Measurements from ENCODE around the gene VAV1. TPM values are rescaled to one million over a fixed set of nuclear protein-coding genes. Genes with fewer than 3 reads are reported as not detected.

VAV1 gene
- total RNA-seq, 1 experiment from 2014 or later: 0.83 TPM

GRCh38 chr19:6735181-6735911 lies 37.2 kb upstream of the VAV1 start (continued):
- TF ChIP-seq E2F1 (CRISPR knock-in tag; IDR thresholded peaks at IDR 0.05): no peak
- TF ChIP-seq MYBL2 (CRISPR knock-in tag; IDR thresholded peaks at IDR 0.05): no peak
- TF ChIP-seq, protein P1, sequence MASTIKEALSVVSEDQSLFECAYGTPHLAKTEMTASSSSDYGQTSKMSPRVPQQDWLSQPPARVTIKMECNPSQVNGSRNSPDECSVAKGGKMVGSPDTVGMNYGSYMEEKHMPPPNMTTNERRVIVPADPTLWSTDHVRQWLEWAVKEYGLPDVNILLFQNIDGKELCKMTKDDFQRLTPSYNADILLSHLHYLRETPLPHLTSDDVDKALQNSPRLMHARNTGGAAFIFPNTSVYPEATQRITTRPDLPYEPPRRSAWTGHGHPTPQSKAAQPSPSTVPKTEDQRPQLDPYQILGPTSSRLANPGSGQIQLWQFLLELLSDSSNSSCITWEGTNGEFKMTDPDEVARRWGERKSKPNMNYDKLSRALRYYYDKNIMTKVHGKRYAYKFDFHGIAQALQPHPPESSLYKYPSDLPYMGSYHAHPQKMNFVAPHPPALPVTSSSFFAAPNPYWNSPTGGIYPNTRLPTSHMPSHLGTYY (CRISPR knock-in tag; IDR thresholded peaks at IDR 0.05): no peak
- TF ChIP-seq, protein P2, sequence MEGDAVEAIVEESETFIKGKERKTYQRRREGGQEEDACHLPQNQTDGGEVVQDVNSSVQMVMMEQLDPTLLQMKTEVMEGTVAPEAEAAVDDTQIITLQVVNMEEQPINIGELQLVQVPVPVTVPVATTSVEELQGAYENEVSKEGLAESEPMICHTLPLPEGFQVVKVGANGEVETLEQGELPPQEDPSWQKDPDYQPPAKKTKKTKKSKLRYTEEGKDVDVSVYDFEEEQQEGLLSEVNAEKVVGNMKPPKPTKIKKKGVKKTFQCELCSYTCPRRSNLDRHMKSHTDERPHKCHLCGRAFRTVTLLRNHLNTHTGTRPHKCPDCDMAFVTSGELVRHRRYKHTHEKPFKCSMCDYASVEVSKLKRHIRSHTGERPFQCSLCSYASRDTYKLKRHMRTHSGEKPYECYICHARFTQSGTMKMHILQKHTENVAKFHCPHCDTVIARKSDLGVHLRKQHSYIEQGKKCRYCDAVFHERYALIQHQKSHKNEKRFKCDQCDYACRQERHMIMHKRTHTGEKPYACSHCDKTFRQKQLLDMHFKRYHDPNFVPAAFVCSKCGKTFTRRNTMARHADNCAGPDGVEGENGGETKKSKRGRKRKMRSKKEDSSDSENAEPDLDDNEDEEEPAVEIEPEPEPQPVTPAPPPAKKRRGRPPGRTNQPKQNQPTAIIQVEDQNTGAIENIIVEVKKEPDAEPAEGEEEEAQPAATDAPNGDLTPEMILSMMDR (IDR thresholded peaks at IDR 0.05): no peak
- TF ChIP-seq HMGXB4 (CRISPR knock-in tag; IDR thresholded peaks at IDR 0.05): no peak
- no peak for TF ChIP-seq GTF2I (CRISPR knock-in tag; conservative IDR thresholded peaks at IDR 0.05)
- no peak for TF ChIP-seq SOX15 (CRISPR knock-in tag; IDR thresholded peaks at IDR 0.05)
- no peak for TF ChIP-seq HMGA2 (CRISPR knock-in tag; IDR thresholded peaks at IDR 0.05)
- TF ChIP-seq GABPB1 (CRISPR knock-in tag; IDR thresholded peaks at IDR 0.05): no peak

GRCh38 chr19:6736169-6736916 lies 36.2 kb upstream of the VAV1 start:
- Mint-ChIP-seq H3K4me1 (peaks cover 38% of the 10 kb centered on the region), H3K27me3 (ENCODE audit: low read depth) (no peaks in the 10 kb centered on the region), H3K4me3 (peak overlapping the region; percentile 97), H3K36me3 (peaks cover 9% of the 10 kb centered on the region), H3K9me3 (no peaks in the 10 kb centered on the region), H3K27ac (peak overlapping the region; percentile 97)
- TF ChIP-seq ZNF121 (CRISPR knock-in tag; IDR thresholded peaks at IDR 0.05) (no peak), ARID4B (CRISPR knock-in tag; IDR thresholded peaks at IDR 0.05; ENCODE audit: borderline replicate concordance) (0 out of 2 replicates have a peak, but pooled peaks have one; percentile 0), NR2C2 (CRISPR knock-in tag; IDR thresholded peaks at IDR 0.05) (no peak), ZNF423 (CRISPR knock-in tag; IDR thresholded peaks at IDR 0.05) (peak; percentile 11; the same call in 1 of the 2 replicates), TP53 (CRISPR knock-in tag; IDR thresholded peaks at IDR 0.05) (no peak), GABPB1 (CRISPR knock-in tag; IDR thresholded peaks at IDR 0.05) (peak; percentile 61), NFYB (CRISPR knock-in tag; conservative IDR thresholded peaks at IDR 0.05; ENCODE audit: low read depth) (no peak), TCF7 (CRISPR knock-in tag; IDR thresholded peaks at IDR 0.05; ENCODE audit: low read depth) (no peak), JAZF1 (CRISPR knock-in tag; IDR thresholded peaks at IDR 0.05) (no peak), RORB (CRISPR knock-in tag; IDR thresholded peaks at IDR 0.05) (no peak)
- TF ChIP-seq, protein P3, sequence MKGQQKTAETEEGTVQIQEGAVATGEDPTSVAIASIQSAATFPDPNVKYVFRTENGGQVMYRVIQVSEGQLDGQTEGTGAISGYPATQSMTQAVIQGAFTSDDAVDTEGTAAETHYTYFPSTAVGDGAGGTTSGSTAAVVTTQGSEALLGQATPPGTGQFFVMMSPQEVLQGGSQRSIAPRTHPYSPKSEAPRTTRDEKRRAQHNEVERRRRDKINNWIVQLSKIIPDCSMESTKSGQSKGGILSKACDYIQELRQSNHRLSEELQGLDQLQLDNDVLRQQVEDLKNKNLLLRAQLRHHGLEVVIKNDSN (CRISPR knock-in tag; IDR thresholded peaks at IDR 0.05): no peak
- ChIA-PET POLR2A (interaction anchor here (0.5 kb wide), 1 partner anchor 55 kb away, joined by 3 read pairs; no protein-coding TSS in a partner anchor), CTCF (interaction anchor here (0.5 to 4.6 kb wide), 12 partner anchors 8 to 518 kb away, joined by 3 to 31 read pairs (median 4); partner anchors contain the start of genes KHSRP and VAV1)
- peak; percentile 4 for ATAC-seq
- DNase-seq (ENCODE audit: low spot score): peak; percentile 65
